ENCODE data around the gene C2orf81.

GRCh38 chr2:74439373-74439772 is 18.0 kb upstream of the C2orf81 start:
- TF ChIP-seq TAF1 (IDR thresholded peaks at IDR 0.05; ENCODE audit: low read depth, low read length) (no peak), POLR2A (IDR thresholded peaks at IDR 0.05; ENCODE audit: low read depth, low read length) (no peak)

Measured in GM12891 (cell line).